Retinal pigment epithelial cell (primary cell): ENCODE measurements around the gene FMN1.

Source experiments
- DNase-seq: peaks from one replicate; pipeline ENCODE4 v3.0.0-alpha.2; 2010; ENCODE audit warnings: low read depth
- H3K4me3 ChIP-seq: 2 replicates; pipeline ENCODE4 v1.5.1; 2011; ENCODE audit warnings: mild to moderate bottlenecking, low read length, control low read depth, moderate library complexity
- CTCF ChIP-seq: conservative IDR thresholded peaks from 2 replicates; pipeline ENCODE4 v1.5.1; 2011; ENCODE audit warnings: low read depth, low read length, control low read depth, inconsistent platforms

FMN1 gene

DNA sequence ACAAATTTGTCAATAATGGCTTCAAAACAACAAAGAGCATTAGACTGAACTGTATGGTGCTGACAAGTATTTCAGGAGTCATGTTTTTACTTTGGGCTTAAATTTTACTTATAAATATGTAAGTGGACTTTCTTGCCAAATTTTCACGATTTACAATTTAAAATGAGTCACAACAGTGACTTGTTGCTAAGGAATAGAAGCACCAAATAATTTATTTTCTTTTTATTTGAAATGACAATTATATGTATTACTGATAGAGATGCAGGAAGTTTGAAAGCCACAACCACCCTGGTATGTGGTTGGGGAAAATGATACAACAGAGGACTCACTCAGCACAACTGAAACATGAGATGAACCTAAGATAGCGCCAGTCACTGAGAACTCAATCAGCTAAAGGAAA lies 90.3 kb downstream of the FMN1 start:
- no peak for DNase-seq
- no peak for TF ChIP-seq CTCF
- H3K4me3 ChIP-seq, result no peak overlapping the region

DNA sequence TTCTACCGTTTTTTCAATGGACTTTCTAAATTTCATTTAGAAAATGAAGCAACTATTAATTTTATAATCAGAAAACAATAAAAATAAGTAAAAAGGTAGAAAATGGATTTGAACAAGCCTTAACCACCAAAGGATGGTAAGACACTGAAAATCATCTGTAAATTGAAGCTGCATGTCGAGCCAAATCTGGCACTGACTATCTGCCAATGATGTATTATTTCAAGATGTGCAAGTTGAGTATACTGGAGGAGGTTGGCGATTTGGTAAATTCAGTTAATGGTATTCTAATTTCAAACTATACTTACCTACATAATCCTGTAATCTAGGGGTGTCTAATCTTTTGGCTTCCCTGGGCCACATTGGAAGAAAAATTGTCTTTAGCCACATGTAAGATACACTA lies 93.5 kb downstream of the FMN1 start:
- DNase-seq, result no peak
- no peak for TF ChIP-seq CTCF
- H3K4me3 ChIP-seq, result no peak overlapping the region

DNA sequence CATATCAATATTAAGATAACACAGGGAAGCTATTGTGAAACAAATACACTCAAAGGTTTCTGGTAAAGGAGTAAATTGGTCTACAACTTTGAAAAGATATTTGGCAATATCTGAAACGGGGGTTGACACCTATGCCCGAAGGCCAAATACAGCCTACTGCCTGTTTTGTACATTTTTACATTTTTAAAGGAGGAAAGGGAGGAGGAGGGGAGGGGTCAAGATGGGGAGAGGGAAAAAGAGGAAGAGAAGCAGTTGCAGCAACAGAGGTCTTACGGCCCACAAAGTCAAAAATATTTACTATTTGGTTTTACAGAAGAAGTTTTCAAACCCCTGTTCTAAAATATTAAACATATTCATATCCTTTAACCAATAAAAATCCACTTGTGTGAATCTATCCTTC lies 94.2 kb downstream of the FMN1 start:
- TF ChIP-seq CTCF, result no peak
- H3K4me3 ChIP-seq, result no peak overlapping the region
- no peak for DNase-seq

DNA sequence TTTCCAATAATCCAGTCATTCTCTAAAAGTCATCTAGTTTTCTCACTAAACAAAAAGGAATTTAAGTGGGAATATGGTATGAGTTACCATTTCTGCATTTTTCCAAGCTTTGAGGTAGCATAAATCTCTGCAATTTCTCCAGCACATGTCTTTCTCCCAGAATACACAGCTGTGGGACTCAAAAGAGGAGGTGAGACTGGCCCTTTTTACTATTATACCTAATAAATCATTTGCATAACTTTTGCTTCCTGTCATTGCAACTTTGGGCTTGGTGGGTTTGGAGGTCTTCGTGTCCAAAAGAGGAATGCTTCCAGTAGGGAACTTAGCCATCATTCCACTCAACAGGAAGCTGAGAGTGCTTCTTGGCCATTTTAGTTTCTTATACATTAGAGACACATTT lies 94.8 kb downstream of the FMN1 start:
- no peak overlapping the region for H3K4me3 ChIP-seq
- no peak for TF ChIP-seq CTCF
- no peak for DNase-seq

- TF ChIP-seq CTCF, result no peak
Measured at GRCh38 chr15:33099213-33099612, 95.3 kb downstream of the FMN1 start.

DNA sequence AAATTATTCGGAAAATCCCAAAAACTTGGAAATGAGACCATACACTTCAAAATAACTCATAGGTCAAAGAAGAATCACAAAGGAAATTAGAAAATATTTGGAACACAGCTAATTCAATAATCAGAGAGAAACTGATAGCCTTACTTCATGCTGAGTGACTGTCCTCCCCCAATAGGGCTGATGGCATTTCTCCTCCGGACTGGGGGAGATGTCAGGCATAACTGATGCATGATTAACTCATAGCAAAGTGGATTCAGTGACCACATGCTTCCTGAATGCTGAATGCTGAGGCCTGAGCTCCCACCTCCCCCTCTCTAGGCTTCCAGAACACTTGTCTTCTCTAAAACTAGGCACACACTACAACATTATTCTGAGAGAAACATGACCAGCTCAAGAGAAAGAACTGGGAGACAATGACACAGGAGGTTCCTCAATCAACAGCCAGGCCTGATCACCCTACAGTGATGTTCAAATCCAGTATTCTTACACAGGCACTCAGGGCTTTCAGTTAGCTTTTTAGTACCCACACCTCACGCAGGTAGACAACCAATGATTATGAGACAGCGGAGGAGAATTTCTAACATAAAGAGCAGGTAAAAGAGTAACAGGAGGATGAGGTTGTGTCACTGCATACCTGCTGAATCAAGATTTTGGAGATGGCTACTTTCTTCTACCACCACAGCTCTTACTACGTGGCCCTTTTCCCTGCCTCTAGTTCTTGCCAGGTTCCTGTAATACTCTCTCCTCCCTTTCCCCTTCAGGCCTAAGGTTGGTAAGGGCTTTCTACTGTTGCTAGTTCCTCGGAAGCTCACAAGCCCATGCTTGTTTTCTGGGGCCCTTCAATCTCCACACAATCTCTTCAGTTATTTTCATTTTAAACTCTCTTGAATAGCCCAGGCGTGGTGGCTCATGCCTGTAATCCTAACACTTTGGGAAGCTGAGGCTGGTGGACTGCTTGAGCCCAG lies 96.1 kb downstream of the FMN1 start:
- DNase-seq, result no peak
- TF ChIP-seq CTCF, result no peak
- no peak overlapping the region for H3K4me3 ChIP-seq

More at GRCh38 chr15:33099213-33099612, 95.3 kb downstream of the FMN1 start:
- no peak overlapping the region for H3K4me3 ChIP-seq
- no peak for DNase-seq

- DNase-seq, result no peak
- H3K4me3 ChIP-seq, result no peak overlapping the region
- TF ChIP-seq CTCF, result no peak
Measured at GRCh38 chr15:33096134-33096533, 98.4 kb downstream of the FMN1 start.
